Renal cortical epithelial cell (primary cell): ENCODE results near the gene PRSS3. TPM values are rescaled to one million over a fixed set of nuclear protein-coding genes. Genes with fewer than 3 reads are reported as not detected.
A peak's percentile ranks its signal among the peaks of the same experiment; 100 is the strongest.
"Not testable (repeated sequence)": the region's sequence is repeated elsewhere in the genome, so short reads cannot be mapped to it uniquely, and the experiment has no call there.

ENCODE experiments used
- DNase-seq: peaks from one replicate; pipeline ENCODE4 v3.0.0-alpha.2; 2011; ENCODE audit warnings: low read depth
- total RNA-seq: library from RNA; depleted of rRNA; stranded (reverse); fragments of >200 nt; gene quantifications from 2 replicates; pipeline ENCODE4 v1.2.3, GENCODE V29; 2014

The PRSS3 gene
- total RNA-seq: 0.45 and 1.6 TPM in 2 replicates

DNA sequence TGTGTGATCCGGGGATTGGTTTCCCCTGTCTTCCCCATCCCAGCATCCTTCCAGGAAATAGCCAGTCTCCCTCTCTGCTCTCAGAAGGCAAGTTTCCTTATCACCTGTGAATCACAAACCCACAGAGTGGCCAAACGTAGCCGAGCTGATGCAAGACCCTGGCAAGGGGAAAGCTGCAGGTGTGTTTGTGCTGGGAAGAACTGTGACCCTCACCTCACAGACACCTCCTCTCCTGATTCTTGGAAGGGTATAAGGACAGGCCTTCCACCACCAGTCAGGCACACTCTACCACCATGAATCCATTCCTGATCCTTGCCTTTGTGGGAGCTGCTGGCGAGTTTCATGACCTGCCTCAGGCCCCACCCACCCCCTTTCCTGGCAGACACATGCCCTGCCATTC lies at the start of gene PRSS3:
TSS of gene PRSS3 (plus strand) at position 281 of the 400 bp plus-strand sequence. CDS start at position 294, 13 bp downstream.
- no peak for DNase-seq

DNA sequence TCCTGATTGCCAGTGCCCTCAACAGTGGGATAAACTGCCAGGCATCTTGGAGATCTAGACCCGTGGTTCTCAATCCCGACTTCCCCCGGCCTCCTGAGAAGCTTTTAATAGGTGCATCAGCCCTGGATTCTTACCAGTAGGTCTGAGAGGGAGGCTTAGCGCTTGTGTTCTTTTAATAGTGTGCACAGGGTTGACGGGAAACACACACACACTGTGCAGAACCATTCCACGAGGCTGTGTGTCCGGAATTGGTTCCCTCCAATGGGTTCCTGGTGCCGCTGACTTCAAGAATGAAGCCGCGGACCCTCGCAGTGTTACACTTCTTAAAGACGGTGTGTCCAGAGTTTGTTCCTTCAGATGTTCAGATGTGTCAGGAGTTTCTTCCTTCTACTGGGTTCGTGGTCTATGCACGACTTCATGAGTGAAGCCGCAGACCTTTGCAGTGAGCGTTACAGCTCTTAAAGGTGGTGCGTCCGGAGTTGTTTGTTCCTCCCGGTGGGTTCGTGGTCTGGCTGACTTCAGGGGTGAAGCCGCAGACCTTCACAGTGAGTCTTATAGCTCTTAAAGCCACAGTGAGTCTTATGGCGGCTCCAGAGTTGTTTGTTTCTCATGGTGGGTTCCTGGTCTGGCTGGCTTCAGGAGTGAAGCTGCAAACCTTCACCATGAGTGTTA lies 46.6 kb upstream of the PRSS3 start:
- DNase-seq: no peak

- not testable (repeated sequence) for DNase-seq
These were observed 46.1 kb upstream of the PRSS3 start for GRCh38 chr9:33749305-33749654.

DNA sequence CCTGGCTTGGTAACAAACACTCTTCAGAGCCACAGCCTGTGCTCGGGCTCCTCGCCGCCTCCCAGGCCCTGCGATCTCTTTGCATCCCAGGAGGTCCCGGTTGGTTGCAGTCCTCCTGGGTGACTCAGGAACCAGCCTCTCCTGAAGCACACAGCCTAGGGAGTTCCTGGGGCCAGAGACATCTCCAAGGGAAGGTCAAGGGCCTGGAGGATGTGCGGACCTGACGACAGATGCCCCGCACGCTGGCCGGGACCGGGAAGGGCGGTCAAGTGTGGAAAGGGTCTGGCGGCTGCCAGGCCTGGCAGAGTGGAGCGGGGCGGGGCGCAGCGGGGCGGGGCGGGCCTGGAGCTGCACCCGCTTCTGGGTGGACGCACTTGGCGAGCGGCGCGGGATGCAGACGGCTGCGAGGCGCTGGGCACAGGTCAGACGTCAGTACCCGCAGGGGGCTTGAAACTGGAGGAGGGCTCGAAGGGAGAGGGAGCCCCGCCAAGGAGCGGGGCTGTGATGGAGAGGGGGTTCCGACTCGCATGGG lies 45.0 kb upstream of the PRSS3 start:
- peak; percentile 36 for DNase-seq

GRCh38 chr9:33750839-33751339 lies 44.5 kb upstream of the PRSS3 start:
- DNase-seq: no peak

GRCh38 chr9:33751536-33752129 lies 43.7 kb upstream of the PRSS3 start:
- no peak for DNase-seq

DNA sequence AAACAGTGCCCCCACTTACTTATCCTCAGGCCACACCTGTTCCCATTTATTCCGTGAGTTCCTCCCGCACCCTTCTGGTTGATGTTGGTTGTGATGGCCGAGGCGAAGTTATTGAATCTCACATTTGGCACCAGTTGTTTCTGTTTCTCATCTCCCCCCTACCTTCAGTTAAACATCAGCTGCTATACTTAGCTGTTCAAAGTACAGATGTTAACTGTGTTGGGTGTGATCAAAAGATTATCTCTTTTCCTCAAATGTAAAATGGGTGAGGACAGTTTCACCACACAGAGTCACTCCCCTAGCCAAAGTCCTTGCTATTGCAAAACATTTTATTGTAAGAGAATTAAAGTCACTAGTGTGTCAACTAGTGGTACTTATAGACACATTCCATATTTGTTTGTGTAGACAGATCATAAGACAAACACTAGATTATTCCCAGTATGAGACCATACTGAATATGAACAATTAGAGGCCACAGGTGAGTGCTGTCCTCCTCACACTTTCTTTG lies 43.2 kb upstream of the PRSS3 start:
- no peak for DNase-seq

- not testable (repeated sequence) for DNase-seq
These were observed 42.6 kb upstream of the PRSS3 start for GRCh38 chr9:33752789-33753188.

GRCh38 chr9:33759648-33760047 lies 35.7 kb upstream of the PRSS3 start:
- not testable (repeated sequence) for DNase-seq

DNA sequence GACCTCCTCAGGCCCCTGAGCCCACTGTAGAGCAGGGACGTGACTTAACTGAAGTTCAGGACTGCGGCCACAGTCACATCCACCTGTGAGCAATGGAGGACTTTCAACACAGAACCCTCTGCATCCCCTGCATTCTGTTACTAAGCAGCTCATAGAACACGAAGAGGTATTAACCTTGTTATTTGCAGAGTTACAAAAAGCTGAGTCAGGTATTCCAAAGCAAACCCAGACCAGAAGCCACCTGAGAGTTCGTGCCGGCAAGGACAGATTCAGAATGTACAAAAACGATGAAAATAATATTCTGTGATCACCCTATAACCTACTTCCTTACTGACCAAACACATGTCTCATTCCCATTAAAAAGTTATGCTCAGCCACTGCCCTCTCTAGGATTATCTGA lies 33.0 kb upstream of the PRSS3 start:
- no peak for DNase-seq

DNA sequence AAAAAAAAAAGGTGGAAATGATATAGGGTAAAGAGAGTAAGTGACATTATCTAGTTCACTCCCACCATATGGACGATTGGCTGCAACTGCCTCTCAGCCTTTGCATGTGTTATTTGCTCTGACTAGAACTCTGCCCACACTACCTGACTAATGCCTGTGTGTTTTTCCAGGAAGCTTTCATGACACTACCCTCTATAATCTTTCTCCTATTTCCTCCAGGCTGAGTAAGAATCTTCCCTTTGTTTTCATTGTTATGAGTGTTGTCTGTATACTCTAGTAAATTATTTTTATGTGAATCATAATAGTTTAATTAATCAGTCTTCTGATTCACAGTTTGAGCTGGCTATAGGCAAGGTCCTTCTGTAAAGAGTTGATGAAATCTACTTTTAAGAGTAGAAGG lies 31.7 kb upstream of the PRSS3 start:
- DNase-seq: peak; percentile 69

DNA sequence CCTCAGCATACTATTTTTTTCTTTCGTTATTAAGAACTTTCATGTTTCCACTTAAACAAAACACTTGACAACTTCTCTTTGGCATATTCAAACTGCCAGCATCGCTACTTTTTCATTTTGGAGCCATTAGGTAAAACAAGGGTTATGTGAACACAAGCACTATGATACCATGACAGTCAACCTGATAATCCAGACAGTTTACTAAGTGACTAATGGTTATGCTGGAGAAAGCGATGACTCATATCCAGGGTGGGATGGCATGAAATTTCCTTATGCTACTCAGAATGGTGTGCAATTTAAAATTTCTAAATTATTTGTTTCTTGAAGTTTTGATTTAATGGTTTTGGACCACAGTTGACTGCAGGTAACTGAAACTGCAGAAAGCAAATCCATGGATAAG lies 29.9 kb upstream of the PRSS3 start:
- peak; percentile 66 for DNase-seq

- not testable (repeated sequence) for DNase-seq
These were observed 25.0 kb upstream of the PRSS3 start for GRCh38 chr9:33770156-33770880.

DNA sequence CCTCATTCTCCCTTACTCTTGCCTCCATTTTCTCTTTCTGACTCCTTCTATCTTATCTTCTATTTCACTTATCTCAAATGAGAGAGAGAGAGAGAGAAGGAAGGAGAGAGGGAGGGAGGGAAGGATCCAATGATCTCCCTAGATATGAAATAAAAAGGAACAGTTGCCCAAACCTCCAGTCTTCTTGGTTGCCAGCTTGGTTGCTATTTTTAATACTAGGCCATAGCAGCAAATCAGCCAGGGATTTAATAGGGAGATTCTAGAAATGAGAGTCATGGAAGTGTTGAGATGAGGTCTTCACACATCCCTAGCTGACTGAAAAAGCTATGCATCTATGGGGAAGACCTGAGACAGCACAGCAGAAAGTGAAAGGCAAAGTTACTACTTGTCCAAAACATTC lies 22.2 kb upstream of the PRSS3 start:
- not testable (repeated sequence) for DNase-seq

- not testable (repeated sequence) for DNase-seq
These were observed 21.2 kb upstream of the PRSS3 start for GRCh38 chr9:33774074-33774659.

DNA sequence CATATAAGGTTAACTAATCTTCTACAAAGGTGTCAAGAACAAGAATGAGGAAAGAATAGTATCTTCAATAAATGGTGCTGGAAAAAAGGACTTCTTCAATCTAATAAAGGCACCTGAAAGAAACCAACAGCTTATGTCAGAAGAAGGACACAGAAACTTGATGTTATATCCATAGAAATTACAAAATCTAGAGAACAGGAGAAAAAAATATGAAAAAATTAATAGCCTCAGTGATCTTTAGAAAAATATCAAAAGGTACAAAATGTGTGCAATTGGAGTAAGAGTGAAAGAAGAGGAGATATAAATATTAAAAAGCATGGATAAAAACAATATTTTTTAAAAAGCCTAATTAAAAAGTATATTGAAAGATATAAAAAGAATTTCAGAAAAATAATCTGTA lies 18.8 kb upstream of the PRSS3 start:
- DNase-seq: no peak

GRCh38 chr9:33778700-33779351 lies 16.5 kb upstream of the PRSS3 start:
- DNase-seq: peak; percentile 59

- DNase-seq: no peak
These were observed 15.1 kb upstream of the PRSS3 start for GRCh38 chr9:33780276-33780675.

DNA sequence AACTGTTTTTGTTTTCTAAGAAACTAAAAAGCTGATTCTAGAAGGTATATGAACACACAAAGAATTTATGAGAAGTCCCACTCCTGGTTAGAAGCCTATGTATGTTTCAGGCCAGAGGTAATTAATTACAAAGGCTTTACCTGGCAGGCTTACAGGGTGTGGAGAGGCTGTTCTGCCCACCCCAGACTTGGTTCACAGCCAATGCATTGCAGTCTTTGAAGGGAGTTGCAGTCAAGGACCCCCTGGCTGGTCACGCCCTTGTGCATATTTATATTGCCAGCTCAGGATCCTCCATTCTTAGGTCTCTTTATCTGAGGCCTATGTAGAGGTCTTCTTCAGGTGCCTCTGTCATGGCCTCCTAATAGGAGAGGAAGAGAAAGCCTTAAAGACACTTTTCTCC lies 13.6 kb upstream of the PRSS3 start:
- no peak for DNase-seq

GRCh38 chr9:33782395-33783152 lies 12.8 kb upstream of the PRSS3 start:
- DNase-seq: peak; percentile 57

GRCh38 chr9:33785914-33786313 lies 9.4 kb upstream of the PRSS3 start:
- DNase-seq: no peak
